HG02884 (cell line): ENCODE data around the gene SLC5A11.
"Not testable (repeated sequence)": the region's sequence is repeated elsewhere in the genome, so short reads cannot be mapped to it uniquely, and the experiment has no call there.

Source experiments
- ATAC-seq: cut with Tn5 transposase; IDR thresholded peaks from one replicate; pipeline ENCODE4 v1.9.1; 2021; ENCODE audit warnings: mild to moderate bottlenecking, moderate library complexity; ENCODE audit not compliant: unreplicated experiment

The SLC5A11 gene

DNA sequence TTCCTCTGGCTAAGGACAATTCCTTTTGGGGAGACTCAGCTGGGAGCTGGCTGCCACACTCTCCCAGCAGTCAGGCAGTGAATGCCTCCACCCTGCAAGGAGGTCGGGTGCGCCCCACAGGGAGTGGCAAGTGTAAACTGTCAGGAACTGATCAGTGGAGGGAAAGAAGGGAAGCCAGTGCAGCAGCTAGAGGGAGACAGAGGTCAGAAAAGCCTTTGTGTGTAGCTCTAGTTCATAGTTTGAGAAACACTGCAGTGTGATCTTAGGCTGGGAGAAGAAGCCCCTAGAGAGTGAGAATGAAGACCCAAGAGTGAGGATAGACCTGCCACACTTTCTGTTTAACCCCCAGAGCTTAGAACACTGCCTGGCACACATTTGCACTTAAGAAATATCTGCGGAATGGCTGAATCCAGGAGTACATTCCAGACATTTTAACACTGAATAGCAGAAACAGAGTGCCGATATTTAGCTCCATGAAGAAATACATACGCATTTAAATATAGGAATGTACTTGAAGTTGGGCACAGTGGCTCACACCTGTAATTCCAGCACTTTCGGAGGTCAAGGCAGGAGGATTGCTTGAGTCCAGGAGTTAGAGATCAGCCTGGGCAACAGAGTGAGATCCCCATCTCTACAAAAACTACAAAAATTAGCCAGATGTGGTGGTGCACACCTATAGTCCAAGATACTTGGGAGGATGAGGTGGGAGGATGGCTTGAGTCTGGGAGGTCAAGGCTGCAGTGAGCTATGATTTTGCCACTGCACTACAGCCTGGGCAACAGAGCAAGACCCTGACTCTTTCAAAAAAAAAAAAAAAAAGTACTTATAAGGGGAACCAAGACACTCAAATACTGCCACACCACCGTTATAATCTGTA lies 11.1 kb upstream of the SLC5A11 start:
- ATAC-seq = no peak

DNA sequence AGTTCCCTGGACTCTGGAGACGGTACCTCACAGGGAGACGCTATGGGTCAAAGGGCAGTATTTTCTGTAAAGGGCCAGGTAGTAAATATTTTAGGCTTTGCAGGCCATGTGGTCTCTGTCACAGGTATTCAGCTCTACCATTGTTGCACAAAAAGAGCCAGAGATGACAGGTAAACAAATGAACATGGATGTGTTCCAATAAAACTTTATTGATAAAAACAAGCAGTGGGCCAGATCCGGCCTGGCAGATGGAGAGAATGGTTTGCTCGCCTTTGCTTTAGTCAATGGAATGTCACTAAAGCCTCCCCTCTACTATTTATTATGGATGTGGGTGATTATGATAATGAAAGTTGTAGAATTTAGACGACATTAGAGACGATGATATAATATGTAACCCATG lies 8.9 kb upstream of the SLC5A11 start:
- ATAC-seq = no peak

DNA sequence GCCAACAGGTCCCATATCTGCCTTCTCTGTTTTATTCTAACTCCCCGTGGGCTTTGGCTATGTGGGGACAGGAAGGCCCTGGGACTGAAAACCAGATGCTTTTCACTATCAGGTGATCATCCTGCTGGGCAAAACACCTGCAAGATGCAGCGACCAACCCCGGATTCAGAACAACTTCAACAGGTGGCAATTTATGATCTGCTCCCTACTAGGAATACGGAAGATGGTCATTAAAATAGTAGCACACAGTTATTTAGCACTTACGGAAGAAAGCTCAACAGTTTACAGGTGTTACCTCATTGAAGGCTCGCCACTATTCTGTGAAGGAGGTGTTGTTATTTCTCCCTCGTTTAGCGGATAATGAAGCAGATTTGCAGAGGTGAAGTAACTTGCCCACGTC lies 7.8 kb upstream of the SLC5A11 start:
- ATAC-seq = no peak

DNA sequence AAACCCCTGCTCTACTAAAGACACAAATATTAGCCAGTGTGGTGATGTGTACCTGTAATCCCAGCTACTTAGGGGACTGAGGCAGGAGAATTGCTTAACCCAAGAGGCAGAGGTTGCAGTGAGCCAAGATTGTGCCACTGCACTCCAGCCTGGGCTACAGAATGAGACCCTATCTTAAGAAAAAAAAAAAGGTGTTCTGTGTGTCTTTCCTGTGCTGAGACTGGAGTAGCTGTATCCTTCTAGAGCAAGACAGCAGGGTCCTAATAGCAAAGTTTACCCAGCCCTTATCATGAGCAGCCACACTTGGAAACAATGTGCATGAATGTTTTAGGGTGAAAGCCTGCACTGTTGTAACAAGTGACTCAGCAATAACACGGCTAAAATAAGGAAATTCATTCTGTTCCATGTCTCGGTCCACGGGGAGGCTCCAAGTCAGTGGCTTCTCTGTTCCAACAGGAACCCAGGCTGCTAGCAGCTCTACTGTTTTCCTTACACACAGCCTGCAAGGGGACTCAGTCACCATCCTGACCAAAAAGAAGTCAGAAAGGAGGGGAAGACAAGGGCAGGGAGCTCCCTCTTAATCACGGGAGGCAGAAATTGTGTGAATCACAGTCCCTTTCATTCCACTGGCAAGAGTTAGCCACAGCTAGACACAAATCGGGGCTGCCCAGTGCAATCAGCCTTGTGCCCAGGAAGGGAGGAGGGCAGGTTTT lies 7.1 kb upstream of the SLC5A11 start:
- ATAC-seq = no peak

DNA sequence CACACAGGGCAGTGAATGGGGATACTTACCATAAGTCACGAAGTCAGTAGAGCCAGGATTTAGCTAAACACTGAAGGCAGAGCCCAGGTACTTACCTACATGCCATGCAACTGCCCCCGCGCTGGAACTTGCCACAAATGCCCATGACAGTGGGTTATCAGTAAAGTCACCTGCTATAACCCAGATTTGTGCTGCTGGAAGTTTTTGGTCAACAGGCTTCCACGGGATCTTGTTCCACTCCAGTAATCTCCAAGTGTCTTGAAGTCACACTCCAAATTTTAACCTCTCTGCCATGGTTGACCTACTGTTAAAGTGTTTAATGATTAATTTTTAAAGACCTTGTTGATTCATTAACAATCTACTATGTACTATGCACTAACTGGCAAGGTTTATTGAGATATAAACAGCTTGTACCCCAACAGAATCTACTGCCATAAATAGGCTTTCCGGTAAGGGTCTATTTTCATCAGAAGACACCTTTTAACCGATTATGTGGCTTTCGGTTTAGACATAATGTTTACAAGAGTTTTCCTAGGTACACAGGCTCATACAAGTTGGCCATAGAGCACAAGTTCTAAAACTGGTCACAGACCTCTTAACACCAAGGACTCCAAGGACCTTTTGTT lies 6.3 kb upstream of the SLC5A11 start:
- ATAC-seq = no peak

DNA sequence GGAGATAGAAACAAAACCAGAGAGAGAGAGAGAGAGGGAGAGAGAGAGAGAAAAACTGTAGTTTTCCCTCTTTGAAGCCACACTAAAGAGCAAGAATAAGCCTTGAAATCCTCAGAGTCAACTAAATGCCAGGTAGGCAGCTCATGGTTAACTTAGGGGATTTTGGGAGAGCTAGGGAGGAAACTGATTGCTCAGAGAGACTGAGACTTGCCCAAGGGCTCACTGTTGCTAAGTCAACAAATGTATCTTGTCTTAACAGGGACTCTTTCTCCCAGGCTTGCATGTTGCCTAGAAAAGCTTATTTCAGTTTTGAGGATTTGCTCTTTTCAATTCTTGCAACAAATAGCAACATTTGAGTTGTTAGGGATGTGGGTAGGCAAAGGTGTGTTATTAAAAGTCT lies 4.5 kb upstream of the SLC5A11 start:
- ATAC-seq = no peak

DNA sequence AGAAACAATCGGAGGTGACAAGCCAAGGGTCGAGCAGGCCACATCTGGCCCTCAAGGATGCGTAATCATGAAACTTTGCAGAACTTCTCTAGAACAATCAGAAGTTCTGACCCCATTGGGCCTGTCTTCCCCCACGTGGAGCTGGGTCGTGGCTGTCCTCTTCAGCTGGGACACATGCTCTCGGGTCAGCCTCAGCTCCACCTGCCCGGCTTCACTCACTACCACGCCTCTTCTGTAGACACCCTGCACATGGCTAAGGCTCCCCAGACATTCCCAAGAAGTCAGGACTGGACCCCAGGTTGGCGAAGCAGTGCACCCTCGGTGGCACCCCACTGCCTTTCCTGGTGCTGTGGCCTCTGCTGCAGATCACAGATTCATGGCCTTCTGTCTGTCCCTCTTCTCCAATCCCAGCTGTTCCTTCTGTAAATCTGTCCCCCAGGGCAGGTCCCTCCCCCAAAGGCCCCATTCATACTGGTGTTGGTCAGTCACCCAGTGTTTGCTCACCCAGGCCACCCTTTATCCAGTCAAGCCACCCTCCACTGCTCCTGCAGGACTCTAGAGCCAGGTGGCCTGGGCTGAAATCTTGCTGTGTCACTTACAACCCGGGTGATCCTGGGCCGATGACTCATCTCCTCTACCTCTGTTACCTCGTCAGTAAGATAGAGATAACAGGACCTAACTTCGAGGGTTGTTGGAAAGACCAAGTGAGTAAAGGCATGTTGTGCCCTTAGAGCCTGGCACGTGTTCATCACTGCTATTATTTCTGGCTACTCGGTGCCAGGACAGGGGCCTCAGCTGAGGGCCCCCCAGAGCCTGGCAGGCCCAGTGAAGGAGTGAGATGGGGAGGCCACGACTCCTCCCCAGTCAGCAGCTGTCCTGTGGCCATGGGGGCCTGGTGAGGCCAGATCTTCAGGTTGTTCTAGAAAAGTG lies 1.4 kb upstream of the SLC5A11 start:
- no peak for ATAC-seq

DNA sequence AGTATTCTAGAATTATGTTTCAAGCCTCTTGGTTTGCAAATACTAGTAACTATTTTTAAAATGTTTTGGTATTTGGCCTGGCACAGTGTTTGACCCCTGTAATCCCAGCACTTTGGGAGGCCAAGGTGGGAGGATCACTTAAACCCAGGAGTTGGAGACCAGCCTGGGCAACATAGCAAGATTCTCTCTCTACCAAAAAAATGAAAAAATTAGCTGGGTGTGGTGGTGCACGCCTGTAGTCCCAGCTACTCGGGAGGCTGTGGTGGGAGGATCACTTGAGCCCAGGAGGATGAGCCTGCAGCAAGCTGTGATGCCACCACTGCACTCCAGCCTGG lies 765 bp upstream of the SLC5A11 start:
- ATAC-seq = not testable (repeated sequence)

DNA sequence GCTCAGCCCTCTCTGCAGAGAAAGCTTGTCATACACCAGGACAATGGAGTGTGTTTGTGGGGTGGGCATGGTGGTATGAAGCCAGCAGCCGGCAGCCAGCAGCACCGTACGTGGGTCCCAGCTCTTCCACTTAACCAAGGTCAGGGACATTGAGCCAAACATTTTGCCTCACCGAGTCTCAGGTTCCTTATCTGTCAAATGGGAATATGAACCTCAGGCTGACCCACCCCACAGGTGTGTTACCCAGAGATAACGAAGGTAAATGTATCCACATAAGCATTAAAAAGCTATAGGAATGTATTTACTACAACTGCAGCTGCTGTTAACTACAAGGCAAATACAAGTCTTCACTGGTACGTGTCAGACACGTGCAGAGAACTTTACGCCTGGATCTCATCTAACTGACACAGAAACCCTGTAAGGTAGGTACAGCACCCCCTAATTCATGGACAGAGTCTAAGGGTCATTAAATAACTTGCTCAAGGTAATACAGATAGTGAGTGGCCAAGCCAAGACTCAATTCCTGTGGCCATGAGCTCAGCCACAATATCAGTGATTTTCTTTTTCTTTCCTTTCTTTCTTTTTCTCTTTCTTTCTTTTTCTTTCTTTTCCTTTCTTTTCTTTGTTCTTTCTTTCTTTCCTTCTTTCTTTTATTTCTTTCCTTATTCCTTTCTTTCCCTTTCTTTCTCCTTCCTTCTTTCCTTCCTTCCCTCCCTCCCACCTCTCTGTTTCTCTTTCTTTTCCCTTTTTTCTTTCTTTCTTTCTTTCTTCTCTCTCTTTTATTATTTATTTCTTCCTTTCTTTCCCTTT lies 990 bp downstream of the SLC5A11 start:
- no peak for ATAC-seq

DNA sequence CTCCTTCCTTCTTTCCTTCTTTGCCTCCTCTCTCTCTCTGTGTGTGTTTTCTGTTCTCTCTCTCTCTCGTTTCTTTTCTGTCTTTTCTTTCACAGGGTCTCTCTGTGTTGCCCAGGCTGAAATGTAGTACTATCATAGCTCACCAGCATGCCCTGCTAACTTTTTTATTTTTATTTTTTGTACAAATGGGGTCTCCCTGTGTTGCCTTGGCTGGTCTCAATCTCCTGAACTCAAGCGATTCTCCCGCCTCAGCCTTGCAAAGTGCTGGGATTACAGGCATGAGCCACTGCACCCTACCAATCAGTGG lies 1.5 kb downstream of the SLC5A11 start:
- no peak for ATAC-seq

DNA sequence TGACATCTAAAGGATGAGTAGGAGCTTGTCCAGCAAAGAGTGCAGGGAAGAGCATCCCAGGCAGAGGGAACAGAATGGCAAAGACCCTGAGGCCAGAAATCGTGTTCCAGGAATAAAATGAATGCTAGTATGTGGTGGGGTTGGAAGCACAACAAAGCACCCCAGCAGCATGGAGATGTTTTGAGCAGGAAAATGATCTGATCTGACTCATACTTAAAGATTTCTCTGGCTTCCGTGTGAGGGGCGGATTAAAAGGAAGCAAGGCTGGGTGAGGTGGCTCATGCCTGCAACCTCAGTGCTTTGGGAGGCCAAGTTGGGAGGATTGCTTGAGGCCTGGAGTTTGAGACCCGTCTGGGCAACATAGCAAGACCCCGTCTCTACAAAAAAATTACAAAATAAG lies 2.3 kb downstream of the SLC5A11 start:
- ATAC-seq = no peak

DNA sequence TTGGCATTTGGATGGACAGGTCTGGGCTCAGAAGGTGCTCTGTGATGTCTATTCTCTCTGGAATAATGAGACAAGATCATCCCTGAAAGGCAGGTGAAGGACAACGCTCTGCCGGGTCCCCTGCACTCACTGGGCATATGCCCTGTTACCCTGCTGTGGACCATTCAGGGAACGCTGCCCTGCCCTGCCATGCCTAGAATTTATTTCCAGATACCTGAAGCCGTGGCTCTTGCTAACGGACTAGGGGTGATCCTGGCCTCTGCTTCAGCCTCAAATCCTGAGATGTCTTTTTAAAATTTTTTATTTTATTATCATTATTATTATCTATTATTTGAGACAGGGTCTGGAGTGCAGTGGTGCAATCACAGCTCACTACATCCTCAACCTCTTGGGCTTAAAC lies 3.9 kb downstream of the SLC5A11 start:
- ATAC-seq = no peak

DNA sequence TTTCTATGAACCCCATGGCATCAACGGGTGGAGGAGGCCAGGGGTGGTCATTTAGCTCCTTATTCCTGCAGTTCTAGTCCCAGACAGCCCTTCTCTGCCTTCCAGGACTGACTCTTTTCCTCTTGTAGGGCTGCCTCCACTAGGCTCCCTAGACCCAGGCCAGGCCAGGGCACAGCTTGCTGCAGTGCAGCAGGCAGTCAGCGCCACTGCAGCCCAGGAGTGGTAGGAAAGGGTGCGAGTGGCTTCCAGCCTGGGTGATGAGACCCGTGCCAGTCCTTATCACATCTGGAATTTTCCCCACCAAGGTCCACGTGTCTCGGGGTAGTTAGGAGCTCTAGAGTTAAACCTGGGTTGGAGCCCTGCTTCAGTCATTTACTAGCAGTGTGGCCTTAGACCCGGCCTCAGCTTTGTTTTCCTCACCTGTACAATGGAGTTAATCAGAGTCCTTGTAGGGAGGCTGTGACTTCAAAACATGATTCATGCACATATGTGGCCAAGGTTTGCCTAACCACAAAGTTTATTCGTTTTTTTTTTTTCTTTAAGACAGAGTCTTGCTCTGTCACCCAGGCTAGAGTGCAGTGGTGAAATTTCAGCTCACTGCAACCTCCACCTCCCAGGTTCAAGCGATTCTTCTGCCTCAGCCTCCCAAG lies 4.7 kb downstream of the SLC5A11 start:
- ATAC-seq = no peak

DNA sequence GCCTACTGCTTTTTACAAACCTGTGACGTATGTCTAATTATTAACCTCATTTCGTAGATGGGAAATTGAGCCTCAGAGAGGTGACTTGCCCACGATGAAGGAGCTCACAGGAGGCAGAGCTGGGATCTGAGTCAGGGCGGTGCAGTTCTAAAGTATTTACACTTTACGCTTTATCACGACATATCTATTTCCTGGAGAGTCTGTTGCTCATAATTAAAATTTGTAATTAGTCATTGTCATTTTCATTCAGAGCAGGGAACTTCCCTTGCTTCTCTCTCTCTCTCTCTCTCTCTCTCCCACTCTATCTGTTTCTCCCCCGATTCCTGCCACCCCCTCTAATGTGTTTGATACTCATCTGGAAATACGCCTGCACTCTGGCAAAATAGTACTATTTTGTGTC lies 5.9 kb downstream of the SLC5A11 start:
- ATAC-seq = no peak

DNA sequence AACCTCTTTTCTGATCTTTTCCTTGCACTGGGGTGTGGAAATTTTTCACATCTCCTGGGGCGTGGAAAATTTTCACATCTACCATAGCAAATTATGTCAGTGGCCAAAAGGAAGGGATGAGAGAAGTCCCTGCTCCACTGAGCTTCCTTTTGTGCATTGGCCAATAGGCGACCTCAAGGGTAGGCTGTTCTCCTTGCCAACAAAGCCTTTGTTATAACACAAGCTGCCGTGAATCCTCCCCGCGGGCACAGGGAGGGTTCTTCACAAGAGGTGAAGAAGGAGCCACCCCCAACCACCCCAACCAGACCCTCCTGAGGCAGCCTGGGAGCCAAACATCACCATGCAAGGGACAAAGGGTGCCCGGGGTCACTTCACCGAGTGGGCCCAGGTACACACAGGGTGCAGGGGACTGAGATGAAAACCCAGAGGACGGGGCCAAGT lies 6.5 kb downstream of the SLC5A11 start:
- ATAC-seq = no peak

DNA sequence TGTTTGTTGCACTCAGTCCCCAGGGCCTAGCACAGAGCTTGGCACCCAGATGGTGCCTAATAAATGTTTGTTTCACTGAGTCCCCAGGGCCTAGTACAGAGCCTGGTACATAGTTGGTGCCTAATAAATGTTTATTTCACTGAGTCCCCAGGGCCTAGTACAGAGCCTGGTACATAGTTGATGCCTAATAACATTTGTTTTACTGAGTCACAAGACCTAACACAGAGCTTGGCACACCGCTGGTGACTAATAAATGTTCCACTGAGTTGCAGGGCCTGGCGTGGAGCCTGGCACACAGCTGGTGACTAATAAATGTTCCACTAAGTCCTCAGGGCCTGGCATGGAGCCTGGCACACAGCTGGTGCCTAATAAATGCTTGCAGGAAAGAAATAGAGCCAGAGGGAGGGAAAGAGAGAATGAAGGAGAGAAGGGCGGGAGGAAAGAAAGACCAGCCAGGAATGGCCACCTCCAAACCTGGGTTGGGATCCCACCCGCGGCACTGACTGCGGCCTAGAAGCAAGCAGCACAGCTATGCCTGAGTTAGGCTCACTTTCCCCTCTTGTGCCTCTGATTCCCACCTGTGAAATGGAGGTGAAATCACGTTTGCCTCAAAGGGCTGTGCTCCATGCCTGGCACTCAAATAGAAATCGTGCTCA lies 7.5 kb downstream of the SLC5A11 start:
- ATAC-seq = no peak

DNA sequence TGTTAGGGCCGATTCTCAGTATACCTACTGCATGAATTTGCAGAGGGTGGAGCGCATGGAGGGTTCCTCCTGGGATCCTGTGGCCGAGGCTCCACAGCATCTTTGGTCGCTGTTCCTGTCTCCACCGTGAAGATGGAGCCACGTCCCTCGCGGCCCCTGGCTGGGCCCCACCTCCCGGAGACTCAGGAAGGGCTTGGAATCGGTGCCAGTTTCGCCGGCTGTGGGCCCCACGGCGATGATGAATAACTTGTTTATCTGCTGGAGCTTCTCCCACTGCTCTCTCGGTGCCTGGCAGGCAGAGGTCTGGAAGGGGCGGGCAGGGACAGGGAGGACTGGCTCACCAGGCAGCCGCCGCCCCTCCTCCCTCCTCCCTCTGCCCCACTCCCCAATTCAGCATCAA lies 8.1 kb downstream of the SLC5A11 start:
- no peak for ATAC-seq

DNA sequence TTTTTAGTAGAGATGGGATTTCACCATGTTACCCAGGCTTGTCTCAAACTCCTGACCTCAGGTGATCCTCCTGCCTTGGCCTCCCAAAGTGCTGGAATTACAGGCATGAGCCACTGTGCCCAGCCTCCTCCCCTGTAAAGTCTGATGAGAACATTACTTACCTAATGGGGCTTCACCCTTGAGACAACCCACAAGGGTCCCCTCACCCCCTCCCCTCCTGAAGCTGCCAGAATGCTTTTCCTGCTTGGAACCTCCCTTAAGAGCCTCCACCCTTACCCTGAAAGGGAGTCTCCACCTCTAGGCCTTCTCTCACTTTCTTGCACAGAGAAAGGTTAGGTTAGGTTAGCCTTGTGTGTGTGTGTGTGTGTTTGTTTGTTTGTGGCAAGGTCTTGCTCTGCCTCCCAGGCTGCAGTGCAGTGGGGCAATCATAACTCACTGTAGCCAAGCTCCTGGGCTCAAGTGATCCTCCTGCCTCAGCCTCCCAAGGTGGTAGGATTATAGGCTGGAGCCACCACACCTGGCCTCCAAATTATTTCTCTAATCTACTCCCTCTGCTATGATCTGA lies 8.9 kb downstream of the SLC5A11 start:
- ATAC-seq = no peak

DNA sequence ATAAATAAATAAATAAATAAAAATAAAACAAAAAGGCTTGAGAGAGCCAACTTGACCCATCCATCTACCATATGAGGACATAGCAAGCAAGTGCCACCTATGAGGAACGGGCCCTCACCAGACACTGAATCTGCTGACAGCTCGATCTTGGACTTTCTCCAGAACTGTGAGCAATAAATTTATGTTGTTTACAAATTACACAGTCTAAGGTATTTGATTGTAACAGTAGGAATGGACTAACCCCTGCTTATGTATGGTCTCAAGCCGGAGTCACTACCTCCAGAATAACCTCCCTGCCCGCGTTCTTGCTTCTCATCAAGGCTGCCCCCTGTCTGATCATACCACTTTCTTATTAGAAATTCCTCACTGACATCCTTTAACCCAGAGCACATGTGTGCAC lies 9.9 kb downstream of the SLC5A11 start:
- ATAC-seq = no peak
